ENCODE measurements around the gene GNAT1. TPM values are rescaled to one million over a fixed set of nuclear protein-coding genes. Genes with fewer than 3 reads are reported as not detected.

GNAT1 gene
- total and polyA plus RNA-seq, 2 donors (not counting 1 experiment from before 2014, with no cell fraction given) = not detected

DNA sequence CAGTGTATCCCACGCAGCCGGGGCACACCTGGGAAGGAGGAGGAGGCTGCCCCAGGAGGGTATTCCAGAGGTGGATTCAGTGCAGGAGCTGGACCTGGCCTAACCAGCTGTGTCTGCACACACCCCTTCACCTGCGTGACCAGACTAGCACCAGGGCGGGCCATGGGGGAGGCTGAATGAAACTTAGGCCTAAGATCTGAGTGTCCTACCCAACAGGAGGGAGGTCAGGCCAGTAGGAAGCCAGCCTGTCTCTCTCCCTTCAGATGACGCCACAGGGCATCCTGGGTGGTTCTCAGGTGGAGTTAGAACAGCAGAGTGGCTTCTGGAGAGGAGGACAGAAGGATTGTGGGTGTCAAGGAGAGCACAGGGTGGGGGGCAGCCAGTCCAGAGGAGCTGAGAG lies 39.7 kb upstream of the GNAT1 start:
- no peak overlapping the region for H3K27ac ChIP-seq (ENCODE audit: low read length in 2 of 2)
- no peak for ATAC-seq (ENCODE audit: low read depth)
- Mint-ChIP-seq H3K4me3 (no peak overlapping the region), H3K9me3 (ENCODE audit: insufficient read depth) (no peaks in the 10 kb centered on the region), H3K4me1 (peaks cover 15% of the 10 kb centered on the region), H3K27me3 (peaks cover 30% of the 10 kb centered on the region), H3K27ac (no peak overlapping the region)
- H2AFZ ChIP-seq (ENCODE audit: insufficient read depth, low read depth, low read length, poor library complexity, severe bottlenecking) = no peak overlapping the region
- peaks cover 0 to 6% (median 0%) of the 10 kb centered on the region in 3 donors for H3K9me3 ChIP-seq (ENCODE audit: control extremely low read depth in 1 of 3, control insufficient read depth in 2 of 3, insufficient read depth in 1 of 3, low read length in 2 of 3)
- H3K4me2 ChIP-seq (replicated peaks; ENCODE audit: low read depth, low read length, poor library complexity, severe bottlenecking) = no peak overlapping the region
- H3K4me1 ChIP-seq (ENCODE audit: control insufficient read depth in 2 of 2, insufficient read depth in 2 of 2, low read length in 2 of 2) = peaks cover 14 to 20% of the 10 kb centered on the region in 2 donors
- no peak for TF ChIP-seq EZH2 (IDR thresholded peaks at IDR 0.05; ENCODE audit: borderline replicate concordance, insufficient read depth, low read depth, low read length, poor library complexity, severe bottlenecking)
- TF ChIP-seq CTCF (IDR thresholded peaks at IDR 0.05) = no peak
- CTCF ChIA-PET = interaction anchor here (1.3 kb wide), 1 partner anchor 95 kb away, joined by 3 read pairs; no protein-coding TSS in a partner anchor
- DNase-seq = no peak
- 90% methylated on average over 5 of the region's 5 CpGs for WGBS (ENCODE audit: insufficient coverage)
- intact Hi-C loops (cut with micrococcal nuclease) = no loop called here
- no peak overlapping the region for H3K9ac ChIP-seq (ENCODE audit: low read length)
- H3K4me3 ChIP-seq (ENCODE audit: control extremely low read depth in 1 of 5, extremely low read depth in 1 of 5, insufficient read depth in 1 of 5, low read depth in 2 of 5, low read length in 4 of 5) = no peak overlapping the region
- peaks cover 9% of the 10 kb centered on the region for H4K20me1 ChIP-seq (ENCODE audit: control insufficient read depth, insufficient read depth, low read length, poor library complexity, severe bottlenecking)
- H3K36me3 ChIP-seq (replicated peaks in 1 of 2; ENCODE audit: control extremely low read depth in 1 of 2, control insufficient read depth in 1 of 2, extremely low read depth in 1 of 2, insufficient read depth in 2 of 2, low read length in 1 of 2) = no peaks in the 10 kb centered on the region
- POLR2A ChIA-PET = no interaction called here
- H3K79me2 ChIP-seq (ENCODE audit: control insufficient read depth, insufficient read depth, low read length) = no peaks in the 10 kb centered on the region
- H3K27me3 ChIP-seq (replicated peaks in 1 of 4; ENCODE audit: control extremely low read depth in 1 of 4, control insufficient read depth in 3 of 4, insufficient read depth in 4 of 4, low read length in 3 of 4) = peaks cover 0 to 33% (median 16%) of the 10 kb centered on the region in 4 experiments

DNA sequence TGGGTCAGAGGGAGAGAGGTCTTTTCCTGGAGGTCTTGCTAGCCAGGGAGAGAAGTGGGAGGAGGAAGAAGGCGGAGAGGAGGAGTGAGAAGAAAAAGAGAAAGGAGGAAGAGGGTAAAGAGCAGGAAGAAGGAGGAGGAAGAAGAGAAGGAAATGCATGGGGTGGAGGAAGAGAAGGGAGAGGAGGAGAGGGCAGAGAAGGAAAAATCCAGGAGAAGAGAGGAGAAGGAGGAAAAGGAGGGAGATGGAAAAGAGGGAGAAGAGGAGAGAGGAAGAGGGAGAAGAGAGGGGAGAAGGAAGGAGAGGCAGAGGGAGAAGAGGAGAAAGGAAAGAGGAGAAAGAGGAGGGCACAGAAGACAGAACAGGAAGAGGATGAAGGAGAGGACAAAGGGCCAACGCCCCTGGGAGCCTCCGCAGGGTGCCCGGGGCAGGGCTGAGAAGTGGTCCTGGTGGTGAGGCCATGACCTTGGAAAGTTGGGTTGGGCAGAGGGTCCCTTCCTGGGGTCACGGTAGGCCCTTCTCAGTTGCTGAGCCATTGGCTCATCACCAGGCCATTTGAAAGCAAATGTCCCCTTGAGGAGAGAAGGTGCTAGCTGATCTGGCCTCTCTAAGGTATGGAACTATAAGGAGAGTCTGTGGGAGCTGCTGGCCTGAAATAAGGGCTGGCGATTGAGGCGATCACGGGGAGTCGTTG lies 37.5 kb upstream of the GNAT1 start:
- CTCF ChIA-PET = interaction anchor here (0.6 kb wide), 1 partner anchor 107 kb away, joined by 3 read pairs; no protein-coding TSS in a partner anchor
- H3K4me3 ChIP-seq (ENCODE audit: control extremely low read depth in 1 of 5, extremely low read depth in 1 of 5, insufficient read depth in 1 of 5, low read depth in 2 of 5, low read length in 4 of 5) = peak overlapping the region in 3 of 5 experiments; percentile 51 to 60 (median 56)
- intact Hi-C loops (cut with micrococcal nuclease) = loop anchor here (2.0 kb wide), 1 partner anchor 73 kb away; no protein-coding TSS in a partner anchor

More for the DNA sequence above, 37.5 kb upstream of the GNAT1 start:
- POLR2A ChIA-PET = no interaction called here
- Histone ChIP-seq H3K27me3 (replicated peaks in 1 of 4; ENCODE audit: control extremely low read depth in 1 of 4, control insufficient read depth in 3 of 4, insufficient read depth in 4 of 4, low read length in 3 of 4) (peaks cover 0 to 48% (median 19%) of the 10 kb centered on the region in 4 experiments), H4K20me1 (ENCODE audit: control insufficient read depth, insufficient read depth, low read length, poor library complexity, severe bottlenecking) (peaks cover 9% of the 10 kb centered on the region), H3K4me1 (ENCODE audit: control insufficient read depth in 2 of 2, insufficient read depth in 2 of 2, low read length in 2 of 2) (peaks cover 14 to 20% of the 10 kb centered on the region in 2 donors), H3K4me2 (replicated peaks; ENCODE audit: low read depth, low read length, poor library complexity, severe bottlenecking) (peak overlapping the region; percentile 98), H3K27ac (ENCODE audit: low read length in 2 of 2) (no peak overlapping the region), H3K36me3 (replicated peaks in 1 of 2; ENCODE audit: control extremely low read depth in 1 of 2, control insufficient read depth in 1 of 2, extremely low read depth in 1 of 2, insufficient read depth in 2 of 2, low read length in 1 of 2) (no peaks in the 10 kb centered on the region), H3K9me3 (ENCODE audit: control extremely low read depth in 1 of 3, control insufficient read depth in 2 of 3, insufficient read depth in 1 of 3, low read length in 2 of 3) (peaks cover 0 to 6% (median 0%) of the 10 kb centered on the region in 3 donors), H3K79me2 (ENCODE audit: control insufficient read depth, insufficient read depth, low read length) (no peaks in the 10 kb centered on the region), H3K9ac (ENCODE audit: low read length) (peak overlapping the region; percentile 60), H2AFZ (ENCODE audit: insufficient read depth, low read depth, low read length, poor library complexity, severe bottlenecking) (peak overlapping the region; percentile 73)
- ATAC-seq (ENCODE audit: low read depth) (no peak), DNase-seq (no peak)
- Mint-ChIP-seq H3K27me3 (peaks cover 34% of the 10 kb centered on the region), H3K4me3 (peak overlapping the region; percentile 84), H3K27ac (no peak overlapping the region), H3K4me1 (peaks cover 15% of the 10 kb centered on the region), H3K9me3 (ENCODE audit: insufficient read depth) (no peaks in the 10 kb centered on the region)
- TF ChIP-seq EZH2 (IDR thresholded peaks at IDR 0.05; ENCODE audit: borderline replicate concordance, insufficient read depth, low read depth, low read length, poor library complexity, severe bottlenecking) = no peak
- TF ChIP-seq CTCF (IDR thresholded peaks at IDR 0.05) = peak; percentile 5
- 49% methylated on average over 9 of the region's 9 CpGs for WGBS (ENCODE audit: insufficient coverage)
